ENCODE measurements around the gene CSMD2.

- TF ChIP-seq, protein P1, sequence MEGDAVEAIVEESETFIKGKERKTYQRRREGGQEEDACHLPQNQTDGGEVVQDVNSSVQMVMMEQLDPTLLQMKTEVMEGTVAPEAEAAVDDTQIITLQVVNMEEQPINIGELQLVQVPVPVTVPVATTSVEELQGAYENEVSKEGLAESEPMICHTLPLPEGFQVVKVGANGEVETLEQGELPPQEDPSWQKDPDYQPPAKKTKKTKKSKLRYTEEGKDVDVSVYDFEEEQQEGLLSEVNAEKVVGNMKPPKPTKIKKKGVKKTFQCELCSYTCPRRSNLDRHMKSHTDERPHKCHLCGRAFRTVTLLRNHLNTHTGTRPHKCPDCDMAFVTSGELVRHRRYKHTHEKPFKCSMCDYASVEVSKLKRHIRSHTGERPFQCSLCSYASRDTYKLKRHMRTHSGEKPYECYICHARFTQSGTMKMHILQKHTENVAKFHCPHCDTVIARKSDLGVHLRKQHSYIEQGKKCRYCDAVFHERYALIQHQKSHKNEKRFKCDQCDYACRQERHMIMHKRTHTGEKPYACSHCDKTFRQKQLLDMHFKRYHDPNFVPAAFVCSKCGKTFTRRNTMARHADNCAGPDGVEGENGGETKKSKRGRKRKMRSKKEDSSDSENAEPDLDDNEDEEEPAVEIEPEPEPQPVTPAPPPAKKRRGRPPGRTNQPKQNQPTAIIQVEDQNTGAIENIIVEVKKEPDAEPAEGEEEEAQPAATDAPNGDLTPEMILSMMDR (IDR thresholded peaks at IDR 0.05; ENCODE audit: insufficient read depth, low read length, poor library complexity, severe bottlenecking): no peak
- TF ChIP-seq EZH2phosphoT487 (conservative IDR thresholded peaks at IDR 0.05; ENCODE audit: low read length): no peak
Observed at GRCh38 chr1:33782776-33783175, 382.3 kb downstream of the CSMD2 start.
